Fibroblast of skin of right biceps (primary cell): ENCODE measurements around the gene SDSL.

Source experiments
- DNase-seq: peaks from one replicate; pipeline ENCODE4 v3.0.0-alpha.2; 2013

Gene SDSL, protein sequence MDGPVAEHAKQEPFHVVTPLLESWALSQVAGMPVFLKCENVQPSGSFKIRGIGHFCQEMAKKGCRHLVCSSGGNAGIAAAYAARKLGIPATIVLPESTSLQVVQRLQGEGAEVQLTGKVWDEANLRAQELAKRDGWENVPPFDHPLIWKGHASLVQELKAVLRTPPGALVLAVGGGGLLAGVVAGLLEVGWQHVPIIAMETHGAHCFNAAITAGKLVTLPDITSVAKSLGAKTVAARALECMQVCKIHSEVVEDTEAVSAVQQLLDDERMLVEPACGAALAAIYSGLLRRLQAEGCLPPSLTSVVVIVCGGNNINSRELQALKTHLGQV

DNA sequence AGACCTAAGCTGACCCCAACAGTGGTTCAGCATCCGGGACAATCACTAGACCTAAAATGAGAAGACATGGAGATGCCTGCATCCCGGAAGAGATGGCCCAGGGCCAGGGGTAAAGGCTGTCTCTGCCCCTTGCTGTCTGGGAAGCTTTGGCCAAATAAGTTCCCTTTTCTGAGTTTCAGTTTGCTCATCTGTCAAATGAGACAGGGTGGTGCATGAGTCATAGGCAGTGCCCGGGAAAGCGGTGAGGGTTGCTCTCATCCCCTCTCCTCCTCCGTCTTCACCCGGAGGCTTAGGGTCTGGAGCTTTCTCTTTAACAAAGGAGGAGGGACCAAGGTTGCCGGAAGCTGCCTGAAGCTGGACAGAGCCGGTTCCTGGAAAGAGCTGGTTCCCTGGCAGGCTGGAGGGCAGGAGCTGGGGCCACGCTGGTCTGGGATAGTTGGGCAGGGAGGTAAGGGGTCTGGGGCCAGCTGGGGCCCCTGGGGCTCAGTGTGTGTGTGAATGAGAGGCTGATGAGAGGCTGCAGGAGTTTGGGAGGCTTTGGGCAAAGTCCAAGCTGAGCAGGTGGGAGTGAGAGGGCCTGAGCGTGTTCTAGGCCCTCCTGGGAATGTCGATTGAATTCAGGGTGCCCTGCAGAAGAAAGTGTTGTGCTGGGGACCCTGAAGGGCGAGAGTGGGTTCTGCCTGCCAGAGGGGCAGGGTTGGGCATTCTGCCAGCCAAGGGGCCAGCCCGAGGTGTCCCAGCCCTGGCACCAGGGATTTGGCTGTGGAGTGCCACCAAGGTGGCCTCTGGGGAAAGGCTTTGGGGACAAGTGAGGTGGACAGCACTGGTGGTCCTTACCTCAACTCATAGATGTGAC, at the start of gene SDSL:
Gene SDSL, plus strand, starts transcription at position 351 of the 856 bp plus-strand sequence. CDS start 5,603 bp downstream, outside the sequence.
- peak; percentile 83 for DNase-seq

DNA sequence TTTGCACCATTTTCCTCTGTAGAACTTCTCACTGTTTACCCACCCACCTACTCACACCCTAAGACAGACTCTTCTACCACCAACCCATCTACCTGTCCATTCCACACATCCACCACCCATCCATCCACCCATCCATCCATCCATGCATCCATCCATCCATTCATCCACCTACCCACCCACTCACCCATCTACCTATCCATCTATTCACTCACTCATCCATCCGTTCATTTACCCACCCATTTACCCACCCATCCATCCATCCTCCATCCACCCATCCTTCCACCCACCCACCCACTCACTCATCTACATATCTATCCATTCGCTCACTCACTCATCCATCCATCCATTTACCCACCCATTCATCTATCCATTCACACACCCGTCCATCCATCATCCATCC, 48.7 kb upstream of the SDSL start:
- DNase-seq = no peak

DNA sequence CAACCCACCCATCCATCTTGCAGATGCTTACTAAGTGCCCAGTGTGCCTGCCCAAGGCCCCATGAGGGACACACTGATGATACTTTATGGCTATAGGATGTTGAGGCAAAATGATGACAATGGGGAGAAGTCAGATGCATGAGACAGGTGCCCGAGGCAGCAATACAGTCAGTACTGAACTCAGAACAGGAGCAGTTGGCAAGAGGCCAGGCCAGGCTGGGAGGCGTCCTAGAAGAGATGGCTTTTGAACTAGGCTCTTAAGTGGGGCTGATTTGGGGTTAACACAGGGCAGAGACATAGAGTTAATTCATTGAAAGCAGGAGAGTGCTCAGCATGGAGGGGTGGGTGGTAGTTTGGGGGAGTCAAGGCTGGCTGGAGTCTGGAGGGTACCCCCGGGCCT, 48.2 kb upstream of the SDSL start:
- DNase-seq = no peak

DNA sequence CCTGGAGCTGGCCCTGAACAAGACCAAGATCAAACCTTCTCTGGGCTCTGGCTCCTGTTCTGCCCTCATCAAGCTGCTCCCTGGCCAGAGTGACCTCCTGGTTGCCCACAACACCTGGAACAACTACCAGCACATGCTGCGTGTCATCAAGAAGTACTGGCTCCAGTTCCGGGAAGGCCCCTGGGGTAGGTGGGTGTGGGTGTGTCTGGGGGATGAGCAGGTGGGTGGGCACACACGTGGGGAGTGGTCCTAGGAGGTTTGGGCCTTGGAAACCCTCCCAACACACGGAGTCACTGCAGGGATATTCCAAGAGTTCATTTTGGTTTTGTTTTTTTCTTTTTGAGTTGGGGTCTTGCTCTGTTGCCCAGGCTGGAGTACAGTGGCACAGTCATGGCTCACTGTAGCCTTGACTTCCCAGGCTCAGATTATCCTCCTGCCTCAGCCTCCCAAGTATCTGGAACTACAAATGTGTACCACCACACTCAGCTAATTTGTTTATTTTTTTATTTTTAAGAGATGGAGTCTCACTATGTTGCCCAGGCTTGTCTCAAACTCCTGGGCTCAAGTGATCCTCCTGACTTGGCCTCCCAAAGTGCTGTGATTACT, 47.3 kb upstream of the SDSL start:
- DNase-seq = no peak

DNA sequence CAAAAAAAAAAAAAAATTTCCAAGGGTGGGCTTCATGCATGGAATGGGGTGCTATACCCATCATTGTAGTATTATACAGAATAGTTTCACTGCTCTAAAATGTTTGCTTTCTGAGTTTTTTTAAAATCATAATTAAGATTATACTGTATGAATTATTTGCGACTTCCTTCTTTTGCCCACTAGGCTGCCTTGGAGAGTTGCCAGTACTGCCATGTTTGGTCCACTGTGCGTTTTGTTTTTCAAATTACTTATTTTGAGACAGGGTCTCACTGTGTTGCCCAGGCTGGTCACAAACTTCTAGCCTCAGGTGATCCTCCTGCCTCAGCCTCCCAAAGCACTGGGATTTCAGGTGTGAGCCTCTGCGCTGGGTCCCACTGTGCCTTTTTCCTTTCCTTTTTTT, 43.9 kb upstream of the SDSL start:
- no peak for DNase-seq

DNA sequence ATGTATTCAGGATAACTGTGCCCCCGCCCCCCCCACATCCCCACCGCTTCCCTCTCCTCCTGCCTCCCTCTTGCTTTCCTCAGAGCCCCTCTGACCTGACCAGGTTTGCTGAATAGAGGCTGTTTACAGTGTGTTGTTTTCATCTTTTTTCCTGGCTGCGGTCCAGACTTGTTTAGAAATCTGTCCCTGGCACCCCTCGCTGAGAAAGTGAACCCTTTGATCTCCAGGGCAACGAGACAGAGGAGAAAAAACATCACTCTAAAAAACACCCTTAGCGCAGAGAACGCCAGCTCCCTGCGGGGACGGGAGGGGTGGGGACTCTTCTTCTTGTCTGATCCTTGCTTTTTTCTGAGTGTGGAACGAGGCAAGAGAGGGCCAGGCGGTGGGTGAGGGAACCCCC, 41.0 kb upstream of the SDSL start:
- no peak for DNase-seq

DNA sequence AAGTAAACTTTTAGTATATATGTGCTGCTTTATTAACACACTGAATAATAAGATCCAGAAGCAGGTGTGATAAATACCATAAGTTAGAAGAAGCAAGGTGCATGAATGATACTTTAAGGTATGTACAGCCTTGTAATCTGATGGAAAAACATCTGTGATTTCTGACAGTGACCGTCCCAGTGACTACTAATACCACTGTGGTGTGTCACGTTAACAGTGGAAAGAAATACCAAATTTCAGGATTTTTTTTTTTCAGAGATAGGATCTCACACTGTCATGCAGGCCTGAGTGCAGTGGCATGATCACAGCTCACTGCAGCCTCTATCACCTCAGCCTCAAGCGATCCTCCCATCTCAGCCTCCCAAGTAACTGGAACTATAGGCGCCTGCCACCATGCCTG, 40.0 kb upstream of the SDSL start:
- no peak for DNase-seq

DNA sequence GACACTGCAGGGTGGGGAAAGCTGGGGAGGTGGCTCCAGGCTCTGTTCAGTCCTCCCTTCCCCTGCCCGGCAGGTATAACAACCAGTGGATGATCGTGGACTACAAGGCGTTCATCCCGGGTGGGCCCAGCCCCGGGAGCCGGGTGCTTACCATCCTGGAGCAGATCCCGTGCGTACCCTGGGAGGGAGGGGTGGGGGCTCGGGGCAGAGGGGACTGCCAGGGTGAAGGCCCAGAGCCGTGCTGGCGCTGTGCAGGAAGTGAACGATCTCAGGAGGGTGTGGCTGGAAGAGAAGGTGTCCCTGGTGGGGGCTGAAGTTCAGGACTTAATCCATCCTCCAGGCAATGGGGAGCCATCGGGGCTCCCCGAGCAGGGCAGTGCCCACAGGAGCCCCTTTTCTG, 37.4 kb upstream of the SDSL start:
- DNase-seq = no peak

DNA sequence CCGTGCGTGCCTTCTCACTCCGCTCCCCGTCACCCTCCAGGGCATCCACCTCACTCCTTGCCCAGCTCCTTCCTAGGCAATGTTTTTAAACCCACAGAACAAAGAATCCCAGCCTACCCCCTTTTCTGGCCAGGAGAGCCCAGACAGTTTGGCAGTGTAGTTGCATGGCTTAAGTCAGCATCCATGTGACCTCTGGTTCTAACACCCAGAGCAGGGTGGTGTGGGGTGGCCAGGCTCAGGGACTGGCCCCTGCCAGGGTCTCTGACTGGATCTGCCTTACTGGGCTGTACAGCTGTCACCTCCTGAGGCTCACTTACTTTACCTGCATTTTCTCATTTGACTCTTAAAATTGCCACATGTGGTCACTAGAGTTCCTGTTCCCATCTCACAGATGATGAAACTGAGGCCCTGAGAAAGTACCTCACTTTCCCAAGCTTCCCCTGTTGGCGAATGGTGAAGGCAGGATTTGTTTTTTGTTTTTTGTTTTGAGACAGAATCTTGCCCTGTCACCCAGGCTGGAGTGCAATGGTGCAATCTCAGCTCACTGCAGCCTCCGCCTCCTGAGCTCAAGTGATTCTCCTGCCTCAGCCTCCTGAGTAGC, 36.8 kb upstream of the SDSL start:
- DNase-seq = no peak

DNA sequence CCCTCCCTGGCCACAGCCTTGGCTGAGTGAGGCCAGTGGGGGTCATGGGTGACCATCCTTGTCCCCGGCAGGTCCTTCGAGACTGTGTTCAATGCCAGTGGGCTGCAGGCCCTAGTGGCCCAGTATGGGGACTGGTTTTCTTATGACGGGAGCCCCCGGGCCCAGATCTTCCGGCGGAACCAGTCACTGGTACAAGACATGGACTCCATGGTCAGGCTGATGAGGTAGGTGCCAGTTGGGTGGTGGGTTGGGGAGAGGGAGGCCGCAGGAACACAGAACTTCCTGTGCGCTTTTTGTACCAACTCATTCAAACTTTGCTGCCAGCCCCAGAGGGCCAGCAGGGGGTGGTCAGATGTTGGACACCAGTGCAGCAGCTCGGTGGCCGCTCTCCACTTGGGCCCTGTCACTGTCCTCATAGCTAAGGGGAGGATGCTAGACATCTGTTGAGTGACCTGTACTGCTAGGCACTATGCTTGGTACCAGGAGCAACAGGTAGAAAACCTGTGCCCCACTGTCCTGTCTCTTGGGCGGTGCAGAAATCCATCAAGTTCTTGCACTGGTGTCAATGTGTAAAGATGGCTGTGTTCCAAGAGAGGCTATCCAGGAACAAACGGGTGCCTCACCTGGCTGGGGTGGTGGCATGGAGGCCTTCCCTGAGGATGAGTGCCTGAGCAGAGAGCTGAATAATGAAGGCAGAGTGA, 35.2 kb upstream of the SDSL start:
- no peak for DNase-seq

DNA sequence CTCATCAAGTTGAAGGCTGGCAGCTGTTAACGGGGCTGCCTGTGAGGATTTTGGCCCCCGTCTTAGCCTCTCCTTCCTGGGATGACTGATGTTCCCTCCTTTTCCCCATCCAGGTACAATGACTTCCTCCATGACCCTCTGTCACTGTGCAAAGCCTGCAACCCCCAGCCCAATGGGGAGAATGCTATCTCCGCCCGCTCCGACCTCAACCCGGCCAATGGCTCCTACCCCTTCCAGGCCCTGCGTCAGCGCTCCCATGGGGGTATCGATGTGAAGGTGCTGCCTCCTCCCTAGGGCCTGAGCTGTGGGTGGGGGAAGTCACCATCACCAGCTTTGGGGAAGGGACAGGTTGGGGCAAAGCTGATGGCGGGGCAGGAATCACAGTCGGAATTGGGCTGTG, 34.5 kb upstream of the SDSL start:
- DNase-seq = no peak

DNA sequence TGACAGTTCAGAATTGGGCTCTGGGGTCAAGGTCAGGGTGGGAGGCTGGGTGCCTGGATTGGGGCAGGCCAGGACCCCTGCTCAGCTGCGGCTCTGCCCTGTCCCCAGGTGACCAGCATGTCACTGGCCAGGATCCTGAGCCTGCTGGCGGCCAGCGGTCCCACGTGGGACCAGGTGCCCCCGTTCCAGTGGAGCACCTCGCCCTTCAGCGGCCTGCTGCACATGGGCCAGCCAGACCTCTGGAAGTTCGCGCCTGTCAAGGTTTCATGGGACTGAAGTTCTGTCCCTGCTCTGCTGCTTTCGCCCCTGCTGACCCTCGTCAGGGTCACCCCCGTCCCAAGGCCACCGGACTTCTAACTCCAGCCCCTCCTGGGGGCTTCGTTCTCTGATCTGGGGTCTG, 33.8 kb upstream of the SDSL start:
- no peak for DNase-seq

DNA sequence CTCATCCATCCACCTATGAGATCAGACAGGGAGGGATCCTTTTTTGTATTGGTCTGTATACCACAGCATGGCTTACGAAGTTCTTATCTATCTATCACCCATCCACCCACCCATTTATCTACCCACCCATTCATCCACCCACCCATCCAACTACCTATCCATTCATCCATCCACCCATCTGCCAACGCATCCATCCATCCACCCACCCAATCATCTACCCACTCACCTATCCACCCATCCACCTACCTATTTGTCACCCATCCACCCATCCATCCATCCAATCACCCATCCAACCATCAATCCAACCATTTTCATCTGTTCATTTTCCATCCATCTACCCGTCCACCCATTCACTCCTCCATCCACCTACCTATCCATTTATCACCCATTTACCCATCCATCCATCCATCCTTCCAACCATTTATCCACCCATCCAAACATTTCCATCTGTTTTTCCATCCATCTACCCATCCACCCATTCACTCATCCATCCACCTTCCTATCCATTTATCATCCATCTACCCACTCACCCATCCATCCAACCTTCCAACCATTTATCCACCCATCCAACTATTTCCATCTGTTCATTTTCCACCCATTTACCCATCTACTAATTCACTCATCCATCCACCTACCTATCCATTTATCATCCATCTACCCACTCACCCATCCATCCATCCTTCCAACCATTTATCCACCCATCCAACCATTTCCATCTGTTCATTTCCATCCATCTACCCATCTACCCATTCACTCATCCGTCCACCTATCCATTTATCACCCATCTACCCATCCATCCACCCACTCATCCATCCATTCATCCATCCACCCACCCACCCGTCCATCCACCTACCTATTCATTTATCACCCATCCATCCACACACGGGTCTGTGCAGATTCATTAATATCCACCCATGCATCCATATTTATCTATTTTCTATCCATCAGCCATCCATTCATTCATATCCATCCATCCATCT, 31.8 kb upstream of the SDSL start:
- no peak for DNase-seq

DNA sequence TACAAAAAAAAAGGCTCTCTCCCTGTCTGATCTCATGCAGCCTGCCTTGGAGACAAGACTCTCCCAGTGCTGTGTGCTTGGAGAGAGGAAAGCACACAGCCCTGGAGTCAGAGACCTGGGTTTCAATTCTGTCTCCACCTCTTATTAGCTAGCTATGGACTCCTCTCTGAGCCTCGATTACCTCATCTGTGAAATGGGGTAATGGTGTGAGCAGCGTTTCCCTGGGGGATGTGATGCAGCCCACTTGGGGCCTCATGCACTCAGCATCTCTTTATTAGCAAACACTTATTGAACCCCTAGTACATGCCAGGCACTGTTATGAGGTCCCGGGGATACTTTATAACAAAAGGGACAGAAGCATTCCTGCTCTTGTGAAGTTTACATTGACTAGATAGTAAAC, 31.0 kb upstream of the SDSL start:
- DNase-seq = no peak

DNA sequence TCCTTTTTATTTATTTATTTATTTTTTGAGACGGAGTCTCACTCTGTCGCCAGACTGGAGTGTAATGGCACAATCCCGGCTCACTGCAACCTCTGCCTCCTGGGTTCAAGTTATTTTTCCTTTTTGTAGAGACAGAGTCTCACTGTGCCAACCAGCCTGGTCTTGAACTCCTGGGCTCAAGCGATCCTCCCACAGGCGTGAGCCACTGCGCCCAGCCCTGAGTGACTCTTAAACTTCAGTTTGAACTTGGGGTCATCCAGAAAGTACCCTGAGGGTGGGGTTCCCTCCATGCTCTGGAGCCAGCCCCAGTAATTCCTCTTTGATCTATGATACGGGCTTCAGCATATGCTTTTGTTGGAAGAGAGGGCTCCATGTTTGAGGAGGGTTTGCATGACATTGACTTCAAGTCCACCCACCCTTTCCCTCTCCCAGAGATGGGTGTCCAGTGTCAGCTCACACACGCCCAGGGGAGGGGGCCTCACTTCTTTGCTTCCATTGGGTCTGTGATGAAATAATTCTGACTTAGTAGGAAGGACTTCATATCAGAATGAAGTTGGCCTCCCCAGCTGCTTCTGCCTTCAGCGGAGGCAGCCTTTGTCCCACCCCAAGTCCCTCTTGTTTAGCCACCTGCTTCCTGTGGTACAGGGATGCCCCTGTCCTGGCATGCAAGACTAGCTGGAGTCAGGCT, 30.4 kb upstream of the SDSL start:
- DNase-seq = no peak

DNA sequence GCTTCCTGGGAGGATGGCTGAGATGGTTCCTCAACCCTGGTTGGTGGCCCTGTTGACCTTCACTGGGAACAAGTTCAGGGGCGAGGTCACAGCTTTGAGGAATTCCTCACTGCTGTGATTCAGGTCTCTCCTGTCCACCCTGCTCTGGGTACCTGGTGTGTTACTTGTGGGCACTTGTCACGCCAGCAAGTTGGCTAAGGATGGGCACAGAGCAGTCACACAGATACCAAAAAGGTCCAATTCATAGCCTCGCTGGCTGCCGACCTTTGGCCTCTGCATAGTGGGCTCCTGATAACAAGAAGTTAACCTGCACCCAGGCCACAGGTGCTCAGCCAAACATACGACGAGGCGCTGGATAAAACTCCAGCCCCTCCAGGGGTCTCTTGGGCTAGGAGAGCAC, 29.7 kb upstream of the SDSL start:
- no peak for DNase-seq

DNA sequence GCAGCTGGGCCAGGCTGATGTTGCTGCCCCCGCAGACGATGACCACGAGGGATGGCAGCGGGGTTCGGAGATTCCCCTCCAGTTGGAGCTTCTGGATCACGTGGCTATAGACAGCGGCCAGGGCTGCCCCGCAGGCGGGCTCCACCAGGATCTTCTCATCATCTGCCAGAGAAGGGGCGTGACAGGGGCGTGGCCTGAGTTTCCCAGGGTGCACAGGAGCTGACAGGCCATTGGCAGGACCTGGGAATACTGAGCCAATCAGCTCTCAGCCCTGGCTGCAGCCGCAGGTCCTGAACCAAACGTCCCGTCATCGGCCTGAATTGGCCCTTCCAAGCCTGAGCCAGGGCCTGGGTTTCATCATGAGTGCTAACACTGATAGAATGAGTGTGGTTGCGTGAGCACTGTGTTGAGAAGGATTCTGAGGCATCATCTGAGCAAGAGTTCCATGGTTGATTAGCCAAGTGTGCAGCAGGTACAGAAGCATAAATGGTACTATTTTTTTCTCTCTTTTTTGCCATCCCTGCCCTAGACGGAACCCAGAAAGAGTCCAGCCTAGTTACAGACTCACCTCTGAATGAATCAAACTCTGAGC, 29.1 kb upstream of the SDSL start:
- peak; percentile 23 for DNase-seq

DNA sequence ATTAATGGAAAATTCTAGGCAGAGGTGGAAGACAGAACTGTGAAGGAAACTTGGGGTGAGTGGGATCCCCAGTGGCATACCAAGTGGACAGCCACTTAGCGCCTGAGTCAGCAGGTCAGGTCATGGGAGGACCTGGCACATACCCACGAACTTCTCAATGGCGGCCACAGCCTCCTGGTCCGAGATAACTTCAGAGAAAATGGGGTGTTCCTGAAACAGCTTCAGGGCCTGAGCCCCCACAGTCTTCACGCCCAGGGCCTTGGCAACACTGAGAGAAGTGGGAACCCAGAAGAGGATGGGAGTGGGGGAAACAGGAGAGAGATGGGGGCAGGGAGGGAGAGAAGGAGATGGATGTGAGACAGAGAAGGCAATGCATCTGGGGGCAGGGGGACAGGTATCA, 28.4 kb upstream of the SDSL start:
- no peak for DNase-seq

DNA sequence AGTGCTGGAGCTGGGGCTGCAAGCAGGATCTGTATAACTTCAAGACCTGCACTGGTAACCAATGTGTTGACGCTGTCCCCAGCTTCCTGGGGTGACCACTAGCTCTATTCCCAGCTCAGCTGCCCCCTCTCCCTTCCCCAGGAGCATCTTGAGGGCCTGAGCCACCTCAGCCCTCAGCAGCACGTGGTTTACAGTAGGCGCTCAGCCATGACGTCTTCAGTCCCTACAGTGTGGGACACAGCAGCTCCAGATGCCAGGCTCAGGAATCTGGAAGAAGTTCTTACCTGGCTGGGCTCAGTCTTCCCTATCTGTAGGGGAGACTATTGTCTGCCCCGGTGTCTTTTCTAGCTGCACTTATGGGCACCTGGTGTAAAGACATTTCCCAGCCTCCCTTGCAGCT, 27.1 kb upstream of the SDSL start:
- DNase-seq = no peak

DNA sequence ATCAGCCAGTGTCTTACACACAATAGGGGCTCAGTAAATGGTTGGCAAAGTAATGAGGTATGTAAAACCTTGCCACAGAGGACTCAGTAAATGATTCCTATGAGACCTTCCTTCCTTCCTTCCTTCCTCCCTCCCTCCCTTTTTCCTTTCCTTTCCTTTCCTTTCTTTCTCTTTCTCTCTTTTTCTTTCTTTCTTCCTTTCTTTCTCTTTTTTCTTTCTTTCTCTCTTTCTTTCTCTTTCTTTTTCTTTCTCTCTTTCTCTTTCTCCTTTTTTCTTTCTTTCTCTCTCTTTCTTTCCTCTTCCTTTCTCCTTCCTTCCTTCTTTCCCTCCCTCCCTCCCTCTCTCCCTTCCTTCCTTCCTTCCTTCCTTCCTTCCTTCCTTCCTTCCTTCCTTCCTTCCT, 26.0 kb upstream of the SDSL start:
- no peak for DNase-seq
